A549 treated with CORT108297 at 1 μM for 4 hours (cell line): Measurements from ENCODE around the gene BTBD3. TPM values are rescaled to one million over a fixed set of nuclear protein-coding genes. Genes with fewer than 3 reads are reported as not detected.

Experiments used
- total RNA-seq: library from RNA; stranded (reverse); fragments of 200-300 nt; extraction: Qiagen RNA extraction; gene quantifications from 5 replicates; pipeline ENCODE4 v1.2.3, GENCODE V29; 2022

The BTBD3 gene
- 14.6 to 18.5 TPM (median 16.6 TPM) in 5 replicates for total RNA-seq

GRCh38 chr20:11917663-11918062, at the start of gene BTBD3:
TSS of gene BTBD3 (plus strand) at chr20:11917893. CDS start at chr20:11918276, 383 bp downstream.

